SK-N-MC (cell line): Measurements from ENCODE around the gene PTOV1.

ENCODE experiments used
- EZH2 ChIP-seq: fragments of 200-600 bp; sonication (generic); IDR thresholded peaks from one replicate; pipeline ENCODE4 v1.6.1; 2017; ENCODE audit warnings: antibody characterized with exemption
- FOXP2 ChIP-seq: optimal IDR thresholded peaks from 2 replicates; pipeline ENCODE3; 2011; ENCODE audit warnings: mild to moderate bottlenecking, moderate library complexity; ENCODE audit not compliant: insufficient read depth; ENCODE audit errors: extremely low read length, control extremely low read depth
- POLR2AphosphoS5 ChIP-seq: IDR thresholded peaks from 2 replicates; pipeline ENCODE4 v1.6.1; 2012; ENCODE audit warnings: mild to moderate bottlenecking, low read depth, low read length, borderline replicate concordance

DNA sequence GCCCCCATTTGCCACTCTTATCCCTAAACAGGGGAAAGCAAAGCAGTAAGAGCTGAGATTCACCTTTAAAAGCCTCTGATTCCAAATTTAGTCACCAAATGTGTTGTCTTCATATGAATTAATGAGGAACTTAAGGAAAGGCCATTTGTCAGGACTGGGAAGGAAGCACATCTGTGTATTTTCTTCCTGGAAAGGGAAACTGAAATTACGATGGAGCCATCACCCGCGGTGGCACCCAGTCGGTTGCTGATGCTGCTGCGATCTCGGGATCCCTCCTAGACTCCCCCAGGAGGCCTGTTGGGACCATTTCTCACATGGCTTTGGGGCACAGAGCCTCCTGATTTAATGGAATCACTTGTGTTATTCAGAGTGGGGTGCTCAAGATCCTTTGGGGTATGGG is 53.2 kb downstream of the PTOV1 start:
- TF ChIP-seq POLR2AphosphoS5 (no peak), EZH2 (no peak), FOXP2 (no peak)
